ENCODE results near the gene PIM3.

GRCh38 chr22:49948116-49948957 is 12.2 kb upstream of the PIM3 start:
- no peak for TF ChIP-seq PHF8 (conservative IDR thresholded peaks at IDR 0.05; ENCODE audit: low read depth, low read length)
- no peak for TF ChIP-seq CTCF (IDR thresholded peaks at IDR 0.05; ENCODE audit: control extremely low read depth in 1 of 3, insufficient read depth in 1 of 3, low read depth in 1 of 3, low read length in 3 of 3)
- TF ChIP-seq GABPA (IDR thresholded peaks at IDR 0.05; ENCODE audit: borderline replicate concordance, insufficient read depth, low read length): no peak
- no peak for TF ChIP-seq MAX (IDR thresholded peaks at IDR 0.05)
- no peak for TF ChIP-seq HDAC2 (IDR thresholded peaks at IDR 0.05; ENCODE audit: borderline replicate concordance in 1 of 2, low read depth in 2 of 2, low read length in 2 of 2)
- TF ChIP-seq CREB1 (IDR thresholded peaks at IDR 0.05): no peak
- TF ChIP-seq EP300 (IDR thresholded peaks at IDR 0.05; ENCODE audit: borderline replicate concordance in 1 of 2, low read depth in 2 of 2, low read length in 2 of 2): no peak
- no peak for TF ChIP-seq CEBPB (IDR thresholded peaks at IDR 0.05; ENCODE audit: low read depth, low read length)
- TF ChIP-seq CHD2 (IDR thresholded peaks at IDR 0.05; ENCODE audit: low read length): no peak
- no peak for TF ChIP-seq SIRT6 (IDR thresholded peaks at IDR 0.05; ENCODE audit: low read length)
- TF ChIP-seq RBBP5 (IDR thresholded peaks at IDR 0.05; ENCODE audit: borderline replicate concordance, low read depth, low read length): no peak
- TF ChIP-seq ZNF274 (IDR thresholded peaks at IDR 0.05; ENCODE audit: borderline replicate concordance, extremely low read depth, low read length): no peak
- no peak for TF ChIP-seq POLR2A (IDR thresholded peaks at IDR 0.05; ENCODE audit: control extremely low read depth in 1 of 2, low read depth in 2 of 2, low read length in 2 of 2)
- TF ChIP-seq EZH2 (IDR thresholded peaks at IDR 0.05; ENCODE audit: low read depth, low read length, severe bottlenecking): no peak

All from H1 (cell line).